Measurements from ENCODE around the gene RALGAPA2. TPM values are rescaled to one million over a fixed set of nuclear protein-coding genes. Genes with fewer than 3 reads are reported as not detected.
A peak's percentile ranks its signal among the peaks of the same experiment; 100 is the strongest.

RALGAPA2 gene
- total and polyA plus RNA-seq, 9 donors, result 8.4 to 31.7 (median 19.9) TPM

- H3K4me1 ChIP-seq (ENCODE audit: insufficient read depth), result peaks cover 2% of the 10 kb centered on the region
- TF ChIP-seq POLR2A (IDR thresholded peaks at IDR 0.05) (no peak), EP300 (IDR thresholded peaks at IDR 0.05) (no peak), CTCF (IDR thresholded peaks at IDR 0.05) (no peak)
- H3K4me3 ChIP-seq, result no peak overlapping the region
- DNase-seq, result no peak
- H3K27me3 ChIP-seq, result no peaks in the 10 kb centered on the region
- intact Hi-C loops (cut with DNase I), result loop anchor here in 1 of 4 donors (10.0 kb wide), 1 partner anchor 209 kb away; the partner anchor contains the start of gene INSM1
- no peaks in the 10 kb centered on the region for H3K9me3 ChIP-seq
- H3K36me3 ChIP-seq, result no peaks in the 10 kb centered on the region
- H3K27ac ChIP-seq, result no peak overlapping the region
- 71 to 86% (median 83%) methylated on average over 2 of the region's 2 CpGs for WGBS, 3 donors
Observed at GRCh38 chr20:20573797-20574196, 138.6 kb downstream of the RALGAPA2 start.

GRCh38 chr20:20571068-20571780 lies 141.2 kb downstream of the RALGAPA2 start:
- DNase-seq, result no peak
- intact Hi-C loops (cut with DNase I), result loop anchor here in 1 of 4 donors (10.0 kb wide), 1 partner anchor 206 kb away; the partner anchor contains the start of gene INSM1
- H3K4me3 ChIP-seq, result no peak overlapping the region
- no peak overlapping the region for H3K27ac ChIP-seq
- TF ChIP-seq CTCF (IDR thresholded peaks at IDR 0.05) (no peak), EP300 (IDR thresholded peaks at IDR 0.05) (no peak), POLR2A (IDR thresholded peaks at IDR 0.05) (no peak)
- H3K4me1 ChIP-seq (ENCODE audit: insufficient read depth), result no peaks in the 10 kb centered on the region
- H3K27me3 ChIP-seq, result no peaks in the 10 kb centered on the region
- no peaks in the 10 kb centered on the region for H3K9me3 ChIP-seq
- 91 to 96% (median 95%) methylated on average over 6 of the region's 6 CpGs for WGBS, 3 donors
- H3K36me3 ChIP-seq, result no peaks in the 10 kb centered on the region

- Histone ChIP-seq H3K27ac (no peak overlapping the region), H3K4me3 (no peak overlapping the region), H3K9me3 (no peaks in the 10 kb centered on the region), H3K27me3 (no peaks in the 10 kb centered on the region), H3K4me1 (ENCODE audit: insufficient read depth) (no peaks in the 10 kb centered on the region), H3K36me3 (no peaks in the 10 kb centered on the region)
- DNase-seq, result peak in 1 of 5 donors; percentile 39
- intact Hi-C loops (cut with DNase I), result no loop called here
- WGBS, 3 donors, result 10 to 22% (median 15%) methylated on average over 3 of the region's 3 CpGs
- TF ChIP-seq CTCF (IDR thresholded peaks at IDR 0.05), result peak in 2 of 3 donors; percentile 14 to 46
- no peak for TF ChIP-seq POLR2A (IDR thresholded peaks at IDR 0.05)
Observed at GRCh38 chr20:20568604-20569205, 143.7 kb downstream of the RALGAPA2 start.

- no peak overlapping the region for H3K4me3 ChIP-seq
- H3K27ac ChIP-seq, result no peak overlapping the region
- no peaks in the 10 kb centered on the region for H3K27me3 ChIP-seq
- 75 to 85% (median 84%) methylated on average over 4 of the region's 4 CpGs for WGBS, 3 donors
- H3K9me3 ChIP-seq, result no peaks in the 10 kb centered on the region
- no peaks in the 10 kb centered on the region for H3K4me1 ChIP-seq (ENCODE audit: insufficient read depth)
- TF ChIP-seq POLR2A (IDR thresholded peaks at IDR 0.05) (no peak), CTCF (IDR thresholded peaks at IDR 0.05) (no peak), EP300 (IDR thresholded peaks at IDR 0.05) (no peak)
- intact Hi-C loops (cut with DNase I), result no loop called here
- no peak for DNase-seq
- H3K36me3 ChIP-seq, result no peaks in the 10 kb centered on the region
Observed at GRCh38 chr20:20567712-20568111, 144.7 kb downstream of the RALGAPA2 start.

Data from ovary (tissue), 9 donors.